Esophagus squamous epithelium (tissue), 4 donors: Measurements from ENCODE around the gene AFF4.

Experiments used
- CTCF ChIP-seq, 6 experiments: fragments of 450-650 bp in 4 of 6; fragments of 200-600 bp in 2 of 6; sonication (generic) in 2 of 6; IDR thresholded peaks; one replicate each; pipeline ENCODE4 v1.5.1; 2016 to 2019; ENCODE audit warnings: antibody characterized with exemption in 6 of 6, mild to moderate bottlenecking in 4 of 6, moderate library complexity in 4 of 6
- POLR2A ChIP-seq, 4 donors: fragments of 450-650 bp; IDR thresholded peaks; one replicate each; pipeline ENCODE4 v1.6.1; 2017; ENCODE audit warnings: antibody characterized with exemption in 4 of 4, mild to moderate bottlenecking in 4 of 4, moderate library complexity in 3 of 4

- TF ChIP-seq CTCF (IDR thresholded peaks at IDR 0.05) (no peak), POLR2A (IDR thresholded peaks at IDR 0.05) (no peak)
These were observed 130.8 kb downstream of the AFF4 start for GRCh38 chr5:132832612-132833011.
